Activated naive CD8-positive, alpha-beta T cell treated with anti-CD3 and anti-CD28 coated beads for 36 hours (primary cell): ENCODE data around the gene NAA60. TPM values are rescaled to one million over a fixed set of nuclear protein-coding genes. Genes with fewer than 3 reads are reported as not detected.
"Not testable (repeated sequence)": the region's sequence is repeated elsewhere in the genome, so short reads cannot be mapped to it uniquely, and the experiment has no call there.

Experiments used
- DNase-seq: peaks from one replicate; pipeline ENCODE4 v3.0.0; 2021
- H3K27ac Mint-ChIP-seq: one replicate; pipeline ENCODE4 v1.8.0; 2022; ENCODE audit warnings: mild to moderate bottlenecking, moderate library complexity, mixed read lengths
- H3K27me3 Mint-ChIP-seq: one replicate; pipeline ENCODE4 v1.8.0; 2022; ENCODE audit warnings: mild to moderate bottlenecking, mixed read lengths
- H3K36me3 Mint-ChIP-seq: one replicate; pipeline ENCODE4 v1.8.0; 2021; ENCODE audit warnings: mild to moderate bottlenecking, mixed read lengths
- H3K4me1 Mint-ChIP-seq: one replicate; pipeline ENCODE4 v1.8.0; 2021; ENCODE audit warnings: mixed read lengths
- H3K4me3 Mint-ChIP-seq: one replicate; pipeline ENCODE4 v1.8.0; 2022; ENCODE audit warnings: mild to moderate bottlenecking, moderate library complexity, mixed read lengths
- H3K9me3 Mint-ChIP-seq: one replicate; pipeline ENCODE4 v1.8.0; 2022; ENCODE audit warnings: mixed read lengths
- total RNA-seq, 2 experiments: library from RNA; stranded (reverse); gene quantifications; one replicate each; pipeline ENCODE4 v1.2.3, GENCODE V29; 2021

The NAA60 gene
- total RNA-seq, 2 experiments from 2014 or later, result 37.5 to 38.2 TPM

- Mint-ChIP-seq H3K27ac (no peak overlapping the region), H3K4me3 (no peak overlapping the region), H3K36me3 (peaks cover 5% of the 10 kb centered on the region)
Observed at GRCh38 chr16:3485097-3485745, 41.7 kb downstream of the NAA60 start.

DNA sequence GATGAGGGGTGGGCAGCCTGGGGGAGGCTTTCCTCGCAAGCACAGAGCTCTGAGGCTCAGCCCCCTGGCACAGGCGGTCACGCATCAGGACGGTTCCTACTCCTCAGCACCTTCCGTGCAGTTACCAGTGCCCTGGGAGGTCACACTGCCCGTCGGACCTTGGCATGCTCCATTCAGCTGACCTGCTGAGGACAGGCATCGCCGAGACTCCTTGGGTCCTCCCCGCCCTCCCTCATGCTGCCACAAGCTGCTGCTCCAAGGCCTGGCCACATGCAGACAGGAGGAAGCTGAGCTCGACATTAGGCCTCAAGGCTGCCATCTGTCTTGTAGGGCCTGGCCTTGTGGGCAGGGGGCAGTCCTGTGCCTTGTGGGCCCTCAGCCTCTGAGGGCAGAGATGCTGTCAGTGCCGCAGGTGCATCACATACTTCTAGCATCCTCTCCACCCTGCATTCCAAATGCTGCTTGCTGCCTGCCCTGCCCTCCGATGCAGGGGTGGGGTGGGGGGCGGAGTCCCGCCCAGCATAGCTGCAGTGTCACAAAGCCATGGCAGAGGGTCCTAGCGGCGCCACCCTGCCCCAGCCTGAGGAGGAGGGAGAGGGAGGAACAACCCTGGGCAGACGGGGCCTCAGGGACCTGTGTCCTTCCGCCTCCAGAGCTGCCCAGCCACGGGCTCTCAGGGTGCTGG lies 42.5 kb downstream of the NAA60 start:
- H3K4me3 Mint-ChIP-seq, result no peak overlapping the region
- H3K36me3 Mint-ChIP-seq, result peaks cover 5% of the 10 kb centered on the region
- H3K27me3 Mint-ChIP-seq, result no peaks in the 10 kb centered on the region
- no peak for DNase-seq
- no peaks in the 10 kb centered on the region for H3K9me3 Mint-ChIP-seq
- peaks cover 4% of the 10 kb centered on the region for H3K4me1 Mint-ChIP-seq
- H3K27ac Mint-ChIP-seq, result no peak overlapping the region

More at GRCh38 chr16:3485097-3485745, 41.7 kb downstream of the NAA60 start:
- Mint-ChIP-seq H3K4me1 (peaks cover 7% of the 10 kb centered on the region), H3K27me3 (no peaks in the 10 kb centered on the region), H3K9me3 (no peaks in the 10 kb centered on the region)
- DNase-seq, result no peak

- no peak overlapping the region for H3K27ac Mint-ChIP-seq
- no peak overlapping the region for H3K4me3 Mint-ChIP-seq
- DNase-seq, result no peak
- no peaks in the 10 kb centered on the region for H3K9me3 Mint-ChIP-seq
- H3K4me1 Mint-ChIP-seq, result peaks cover under 1% of the 10 kb centered on the region
- peaks cover 5% of the 10 kb centered on the region for H3K36me3 Mint-ChIP-seq
- no peaks in the 10 kb centered on the region for H3K27me3 Mint-ChIP-seq
Observed at GRCh38 chr16:3486506-3487215, 43.2 kb downstream of the NAA60 start.

- Mint-ChIP-seq H3K9me3 (no peaks in the 10 kb centered on the region), H3K36me3 (peaks cover 1% of the 10 kb centered on the region), H3K4me3 (no peak overlapping the region), H3K4me1 (no peaks in the 10 kb centered on the region), H3K27ac (no peak overlapping the region), H3K27me3 (no peaks in the 10 kb centered on the region)
- no peak for DNase-seq
Observed at GRCh38 chr16:3487521-3488410, 44.3 kb downstream of the NAA60 start.

DNA sequence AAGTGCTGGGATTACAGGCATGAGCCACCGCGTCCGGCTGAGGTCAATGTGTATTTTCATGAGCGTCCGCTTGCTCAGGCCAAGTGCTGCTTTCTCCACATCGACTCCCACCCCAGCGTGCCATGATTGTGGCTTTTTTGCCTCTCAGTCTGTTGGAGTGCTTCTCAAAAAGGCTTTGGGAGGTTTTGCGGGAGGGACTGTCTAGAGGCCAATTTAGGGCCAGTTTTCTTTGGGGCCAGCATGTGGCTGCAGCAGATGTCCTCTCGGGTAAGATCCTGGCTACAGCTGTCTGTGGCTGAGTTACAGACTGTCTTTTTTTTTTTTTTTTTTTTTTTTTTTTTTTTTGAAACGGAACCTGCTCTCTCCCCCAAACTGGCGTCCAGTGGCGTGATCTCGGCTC lies 45.3 kb downstream of the NAA60 start:
- no peaks in the 10 kb centered on the region for H3K27me3 Mint-ChIP-seq
- H3K36me3 Mint-ChIP-seq, result no peaks in the 10 kb centered on the region
- no peak overlapping the region for H3K27ac Mint-ChIP-seq
- H3K9me3 Mint-ChIP-seq, result no peaks in the 10 kb centered on the region
- no peaks in the 10 kb centered on the region for H3K4me1 Mint-ChIP-seq
- H3K4me3 Mint-ChIP-seq, result no peak overlapping the region
- DNase-seq, result no peak

DNA sequence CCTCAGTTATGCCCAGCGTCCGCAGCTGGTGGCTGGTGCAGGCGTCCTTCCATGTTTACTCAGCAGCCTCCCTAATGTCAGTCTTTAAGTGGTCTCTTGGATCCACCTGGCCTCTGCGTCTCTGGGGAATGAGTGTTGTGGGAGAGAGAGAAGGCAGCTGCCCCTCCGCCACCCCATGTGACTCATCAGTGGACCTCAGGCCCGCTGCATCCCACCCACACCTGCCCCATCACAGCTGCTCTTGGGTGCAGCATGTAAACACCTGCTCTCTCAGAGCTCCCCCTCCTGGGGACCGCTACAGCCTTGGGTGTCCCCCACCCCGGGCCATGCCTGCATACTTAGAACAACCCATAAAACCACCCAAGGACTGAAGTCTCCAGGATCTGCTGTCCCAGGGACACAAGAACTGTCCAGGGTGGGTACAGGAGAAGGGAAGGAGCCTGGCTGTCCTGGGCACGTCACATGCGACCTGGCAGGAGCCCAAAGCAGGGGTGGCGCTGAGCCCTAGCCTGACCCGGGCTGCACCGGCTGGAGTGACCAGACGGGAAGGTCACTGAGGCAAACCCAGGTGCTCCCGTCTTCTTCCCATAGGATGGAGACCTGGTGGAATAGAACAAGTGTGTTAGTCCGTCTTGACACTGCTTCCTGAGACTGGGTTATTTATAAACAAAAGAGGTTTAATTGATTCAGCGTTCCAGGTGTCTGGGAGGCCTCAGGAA lies 47.6 kb downstream of the NAA60 start:
- no peaks in the 10 kb centered on the region for H3K27me3 Mint-ChIP-seq
- no peak overlapping the region for H3K4me3 Mint-ChIP-seq
- no peak overlapping the region for H3K27ac Mint-ChIP-seq
- no peak for DNase-seq
- H3K9me3 Mint-ChIP-seq, result no peaks in the 10 kb centered on the region
- no peaks in the 10 kb centered on the region for H3K36me3 Mint-ChIP-seq
- H3K4me1 Mint-ChIP-seq, result no peaks in the 10 kb centered on the region

GRCh38 chr16:3492356-3492755 lies 48.9 kb downstream of the NAA60 start:
- H3K9me3 Mint-ChIP-seq, result no peaks in the 10 kb centered on the region
- DNase-seq, result no peak
- no peaks in the 10 kb centered on the region for H3K36me3 Mint-ChIP-seq
- no peak overlapping the region for H3K4me3 Mint-ChIP-seq
- H3K27me3 Mint-ChIP-seq, result no peaks in the 10 kb centered on the region
- no peak overlapping the region for H3K27ac Mint-ChIP-seq
- no peaks in the 10 kb centered on the region for H3K4me1 Mint-ChIP-seq

DNA sequence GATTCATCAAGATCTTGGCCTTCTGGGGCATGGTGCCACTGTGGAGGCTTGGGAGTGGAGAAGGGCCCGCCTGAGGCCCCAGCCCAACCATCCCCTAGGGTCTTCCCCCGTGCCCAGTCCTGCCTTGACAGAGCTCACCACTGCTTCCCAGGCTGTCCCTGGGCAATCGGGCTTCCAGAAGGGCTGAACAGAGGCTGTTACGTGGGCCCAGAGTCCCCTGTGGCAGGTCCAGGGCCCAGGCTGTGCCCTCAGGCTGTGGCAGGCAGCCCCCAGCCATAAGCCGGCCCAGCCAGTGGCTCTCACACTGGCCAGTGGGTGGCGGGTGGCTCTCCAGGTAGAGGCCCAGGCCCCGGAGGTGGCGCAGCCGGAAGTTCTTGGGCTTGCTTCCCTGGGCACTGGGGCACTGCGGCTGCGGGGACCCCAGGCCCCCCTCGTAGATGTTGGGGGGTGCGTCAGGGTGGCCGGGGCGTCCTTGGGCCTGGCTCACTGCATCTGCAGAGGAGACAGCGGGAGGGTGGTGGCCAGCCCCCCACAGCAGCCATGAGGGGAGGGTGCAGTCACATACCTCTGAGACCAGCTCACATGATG lies 51.0 kb downstream of the NAA60 start:
- Mint-ChIP-seq H3K4me1 (peaks cover under 1% of the 10 kb centered on the region), H3K27ac (no peak overlapping the region), H3K27me3 (no peaks in the 10 kb centered on the region), H3K36me3 (no peaks in the 10 kb centered on the region), H3K4me3 (no peak overlapping the region), H3K9me3 (no peaks in the 10 kb centered on the region)
- DNase-seq, result no peak

DNA sequence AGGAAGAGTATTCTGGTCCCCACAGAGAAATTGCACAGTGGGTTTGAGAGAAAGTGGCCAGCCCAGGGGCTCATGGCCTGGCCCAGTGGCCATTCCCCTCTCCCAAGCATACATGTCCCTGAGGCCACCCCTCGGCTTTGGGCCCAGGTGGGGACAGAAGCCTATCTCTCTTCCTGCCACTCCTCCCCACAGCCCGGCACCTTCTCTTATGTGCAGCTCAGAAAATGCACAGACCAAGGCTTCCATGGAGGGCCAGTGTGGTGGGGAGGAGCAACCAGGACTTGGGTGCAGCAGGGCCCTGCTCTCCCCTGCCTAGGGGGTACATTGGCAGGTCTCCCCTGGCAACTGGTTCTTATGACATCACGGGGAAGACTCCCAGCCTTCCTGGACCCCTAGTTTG lies 51.7 kb downstream of the NAA60 start, which contains the start of gene C16orf90:
Gene C16orf90, minus strand, starts transcription at position 314 of the 400 bp plus-strand sequence. Its CDS starts 68 bp downstream, at position 246.
- Mint-ChIP-seq H3K4me3 (no peak within 1 kb of the TSS), H3K4me1 (peaks cover 3% of the 10 kb centered on the region), H3K9me3 (no peaks in the 10 kb centered on the region), H3K36me3 (no peaks in the 10 kb centered on the region), H3K27ac (no peak within 1 kb of the TSS), H3K27me3 (no peaks in the 10 kb centered on the region)
- DNase-seq, result no peak

DNA sequence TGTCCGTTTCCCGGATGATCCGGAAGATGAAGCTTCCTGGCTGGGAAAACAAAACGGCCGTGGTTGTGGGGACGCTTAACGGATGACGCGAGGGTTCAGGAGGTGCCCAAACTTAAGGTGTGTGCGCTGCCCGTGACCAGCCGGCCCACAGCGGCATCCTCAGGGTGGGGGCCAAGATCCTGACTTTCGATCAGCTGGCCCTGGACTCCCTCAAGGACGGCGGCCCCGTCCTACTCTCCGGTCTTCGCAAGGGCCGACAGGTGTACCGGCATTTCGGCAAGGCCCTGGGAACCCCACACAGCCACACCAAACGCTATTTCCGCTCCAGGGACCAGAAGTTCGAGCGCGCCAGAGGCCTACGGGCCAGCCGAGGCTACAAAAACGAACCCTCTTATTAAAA lies 52.9 kb downstream of the NAA60 start:
- DNase-seq, result no peak
- H3K4me3 Mint-ChIP-seq, result no peak overlapping the region
- H3K27ac Mint-ChIP-seq, result no peak overlapping the region
- no peaks in the 10 kb centered on the region for H3K9me3 Mint-ChIP-seq
- H3K36me3 Mint-ChIP-seq, result peaks cover 2% of the 10 kb centered on the region
- no peaks in the 10 kb centered on the region for H3K27me3 Mint-ChIP-seq
- peaks cover 9% of the 10 kb centered on the region for H3K4me1 Mint-ChIP-seq

DNA sequence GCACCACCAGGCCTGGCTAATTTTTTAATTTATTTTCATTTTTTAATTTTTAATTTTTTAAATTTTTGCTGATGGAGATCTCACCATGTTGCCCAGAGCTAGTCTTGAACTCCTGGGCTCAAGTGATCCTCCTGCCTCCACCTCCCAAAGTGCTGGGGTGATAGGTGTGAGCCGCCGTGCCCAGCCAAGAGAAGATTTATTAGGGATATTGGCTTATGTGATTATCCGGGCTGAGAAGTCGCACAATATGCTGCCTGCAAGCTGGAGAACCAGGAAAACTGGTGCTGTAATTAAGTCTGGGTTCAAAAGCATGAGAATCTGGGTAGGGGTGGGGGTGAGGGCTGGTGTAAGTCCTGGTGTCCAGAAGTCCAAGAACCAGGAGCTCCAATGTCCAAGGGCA lies 54.3 kb downstream of the NAA60 start:
- H3K9me3 Mint-ChIP-seq, result no peaks in the 10 kb centered on the region

DNA sequence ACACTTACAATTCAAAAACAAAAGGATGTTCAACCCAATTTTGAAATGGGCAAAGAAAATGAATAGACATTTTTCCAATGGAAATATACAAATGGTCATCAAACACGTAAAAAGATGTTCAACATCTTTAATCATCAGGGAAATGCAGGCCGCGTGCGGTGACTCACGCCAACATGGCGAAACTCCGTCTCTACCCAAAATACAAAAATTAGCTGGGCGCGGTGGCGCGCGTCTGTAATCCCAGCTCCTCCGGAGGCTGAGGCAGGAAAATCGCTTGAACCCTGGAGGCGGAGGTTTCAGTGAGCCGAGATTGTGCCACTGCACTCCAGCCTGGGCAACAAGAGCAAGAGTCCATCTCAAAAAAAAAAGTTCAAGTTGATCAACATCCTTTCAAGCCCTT lies 55.5 kb downstream of the NAA60 start:
- no peak overlapping the region for H3K27ac Mint-ChIP-seq
- H3K4me1 Mint-ChIP-seq, result peaks cover 33% of the 10 kb centered on the region
- no peak overlapping the region for H3K4me3 Mint-ChIP-seq
- no peak for DNase-seq
- H3K27me3 Mint-ChIP-seq, result no peaks in the 10 kb centered on the region
- H3K9me3 Mint-ChIP-seq, result no peaks in the 10 kb centered on the region
- peaks cover 4% of the 10 kb centered on the region for H3K36me3 Mint-ChIP-seq

More for the DNA sequence above, 54.3 kb downstream of the NAA60 start:
- DNase-seq, result no peak
- H3K36me3 Mint-ChIP-seq, result peaks cover 4% of the 10 kb centered on the region
- H3K27me3 Mint-ChIP-seq, result no peaks in the 10 kb centered on the region
- peaks cover 23% of the 10 kb centered on the region for H3K4me1 Mint-ChIP-seq
- no peak overlapping the region for H3K27ac Mint-ChIP-seq
- no peak overlapping the region for H3K4me3 Mint-ChIP-seq

- not testable (repeated sequence) for H3K27me3 Mint-ChIP-seq, DNase-seq, H3K9me3 Mint-ChIP-seq
- peak overlapping the region; percentile 98 for H3K4me3 Mint-ChIP-seq
- H3K27ac Mint-ChIP-seq, result peak overlapping the region; percentile 93
- H3K4me1 Mint-ChIP-seq, result peaks cover 51% of the 10 kb centered on the region
- H3K36me3 Mint-ChIP-seq, result peaks cover 16% of the 10 kb centered on the region
Observed at GRCh38 chr16:3501412-3501761, 57.9 kb downstream of the NAA60 start.
